Gastroesophageal sphincter (tissue), 4 donors: ENCODE data around the gene CACNG3. TPM values are rescaled to one million over a fixed set of nuclear protein-coding genes. Genes with fewer than 3 reads are reported as not detected.

Experiments used
- ATAC-seq: fragments of 150-250 bp; one replicate; pipeline ENCODE4 v1.9.1; 2016; ENCODE audit warnings: mild to moderate bottlenecking, moderate library complexity
- H3K27ac ChIP-seq, 4 donors: fragments of 200-600 bp; sonication (generic) in 3 of 4; 1 replicate in 3 of 4; 2 replicates in 1 of 4; pipeline ENCODE4 v1.5.1; 2016 to 2019
- H3K27me3 ChIP-seq: fragments of 200-600 bp; sonication (generic); one replicate; pipeline ENCODE4 v1.5.1; 2019
- H3K36me3 ChIP-seq, 2 donors: fragments of 200-600 bp; sonication (generic); one replicate each; pipeline ENCODE4 v1.5.1; 2019; ENCODE audit warnings: control low read depth in 1 of 2
- H3K4me1 ChIP-seq, 3 donors: fragments of 200-600 bp; sonication (generic); 1 replicate in 2 of 3; 2 replicates in 1 of 3; pipeline ENCODE4 v1.5.1; 2016 to 2019; ENCODE audit warnings: control low read depth in 2 of 3
- H3K4me3 ChIP-seq, 2 donors: fragments of 200-600 bp; sonication (generic); one replicate each; pipeline ENCODE4 v1.5.1; 2019; ENCODE audit warnings: mild to moderate bottlenecking in 1 of 2, moderate library complexity in 1 of 2
- H3K9me3 ChIP-seq, 3 donors: fragments of 200-600 bp; sonication (generic); one replicate each; pipeline ENCODE4 v1.5.1; 2017 to 2019; ENCODE audit warnings: control low read depth in 2 of 3
- CTCF ChIP-seq, 4 experiments: fragments of 200-600 bp in 2 of 4; fragments of 450-650 bp in 2 of 4; sonication (generic) in 1 of 4; IDR thresholded peaks; one replicate each; pipeline ENCODE4 v1.5.1; 2017 to 2019; ENCODE audit warnings: antibody characterized with exemption in 4 of 4, mild to moderate bottlenecking in 2 of 4, moderate library complexity in 2 of 4
- EP300 ChIP-seq: sonication (generic); formaldehyde crosslinking; IDR thresholded peaks from one replicate; pipeline ENCODE4 v1.6.1; 2017; ENCODE audit warnings: antibody characterized with exemption, mild to moderate bottlenecking
- POLR2A ChIP-seq, 2 donors: fragments of 450-650 bp; IDR thresholded peaks; one replicate each; pipeline ENCODE4 v1.6.1; 2017; ENCODE audit warnings: antibody characterized with exemption in 2 of 2, mild to moderate bottlenecking in 2 of 2, moderate library complexity in 1 of 2
- POLR2AphosphoS5 ChIP-seq: sonication (generic); formaldehyde crosslinking; IDR thresholded peaks from one replicate; pipeline ENCODE4 v1.6.1; 2017; ENCODE audit warnings: antibody characterized with exemption
- WGBS, 2 donors: methylation state at CpG; one replicate each; pipeline ENCODE4 v1.1.5; 2018; ENCODE audit warnings: low coverage in 1 of 2; 5-methylcytosine and 5-hydroxymethylcytosine counted together
- total RNA-seq, 4 donors: library from RNA; depleted of rRNA; stranded (reverse); fragments of >200 nt; gene quantifications; one replicate each; pipeline ENCODE4 v1.1.0, GENCODE V29; 2016

CACNG3 gene
- total RNA-seq, 4 donors from 2014 or later: not detected

GRCh38 chr16:24345704-24346103 is 89.6 kb downstream of the CACNG3 start:
- ATAC-seq: no peak
- TF ChIP-seq POLR2A (IDR thresholded peaks at IDR 0.05): no peak
- no peak for TF ChIP-seq EP300
- no peak for TF ChIP-seq POLR2AphosphoS5
- no peak for TF ChIP-seq CTCF (IDR thresholded peaks at IDR 0.05)
- Histone ChIP-seq H3K27ac (no peak overlapping the region), H3K4me1 (no peaks in the 10 kb centered on the region), H3K9me3 (no peaks in the 10 kb centered on the region), H3K27me3 (peaks cover 19% of the 10 kb centered on the region), H3K36me3 (no peaks in the 10 kb centered on the region), H3K4me3 (no peak overlapping the region)
- WGBS, 2 donors: 84 to 85% methylated on average over 4 of the region's 4 CpGs

DNA sequence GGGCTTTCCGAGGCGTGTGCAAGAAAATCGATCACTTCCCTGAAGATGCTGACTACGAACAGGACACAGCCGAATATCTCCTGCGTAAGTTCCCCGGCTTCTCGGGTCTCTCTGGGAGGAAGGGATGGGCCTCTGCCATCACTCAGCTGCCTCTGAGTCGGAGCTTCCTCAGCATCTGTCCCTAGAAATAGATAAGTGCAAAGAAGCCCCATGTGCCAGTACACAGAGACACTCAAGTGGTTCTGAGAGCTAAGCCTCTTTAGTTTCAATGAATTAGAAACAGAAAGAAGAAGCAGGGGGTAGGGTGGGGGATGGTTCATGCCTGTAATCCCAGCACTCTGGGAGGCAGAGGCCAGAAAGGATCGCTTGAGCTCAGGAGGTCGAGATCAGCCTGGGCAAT is 90.6 kb downstream of the CACNG3 start:
- H3K36me3 ChIP-seq: no peaks in the 10 kb centered on the region
- 64 to 66% methylated on average over 6 to 8 of the region's 11 CpGs for WGBS, 2 donors
- H3K27ac ChIP-seq: no peak overlapping the region
- no peak for TF ChIP-seq EP300
- ATAC-seq: no peak
- no peaks in the 10 kb centered on the region for H3K4me1 ChIP-seq
- peaks cover 19% of the 10 kb centered on the region for H3K27me3 ChIP-seq
- H3K4me3 ChIP-seq: no peak overlapping the region
- no peaks in the 10 kb centered on the region for H3K9me3 ChIP-seq

GRCh38 chr16:24347556-24347955 is 91.4 kb downstream of the CACNG3 start:
- Histone ChIP-seq H3K4me1 (no peaks in the 10 kb centered on the region), H3K36me3 (no peaks in the 10 kb centered on the region), H3K9me3 (no peaks in the 10 kb centered on the region), H3K27me3 (peaks cover 19% of the 10 kb centered on the region), H3K4me3 (no peak overlapping the region), H3K27ac (no peak overlapping the region)
- whole genome bisulfite sequencing, 2 donors: 0% methylated on average over 1 to 2 of the region's 2 CpGs
- TF ChIP-seq POLR2A (IDR thresholded peaks at IDR 0.05) (no peak), CTCF (IDR thresholded peaks at IDR 0.05) (no peak), EP300 (no peak), POLR2AphosphoS5 (no peak)
- no peak for ATAC-seq

- 27 to 43% methylated on average over 5 to 8 of the region's 9 CpGs for WGBS, 2 donors
- ATAC-seq: no peak
- no peak overlapping the region for H3K4me3 ChIP-seq
Measured at GRCh38 chr16:24348545-24349290, 92.6 kb downstream of the CACNG3 start.

DNA sequence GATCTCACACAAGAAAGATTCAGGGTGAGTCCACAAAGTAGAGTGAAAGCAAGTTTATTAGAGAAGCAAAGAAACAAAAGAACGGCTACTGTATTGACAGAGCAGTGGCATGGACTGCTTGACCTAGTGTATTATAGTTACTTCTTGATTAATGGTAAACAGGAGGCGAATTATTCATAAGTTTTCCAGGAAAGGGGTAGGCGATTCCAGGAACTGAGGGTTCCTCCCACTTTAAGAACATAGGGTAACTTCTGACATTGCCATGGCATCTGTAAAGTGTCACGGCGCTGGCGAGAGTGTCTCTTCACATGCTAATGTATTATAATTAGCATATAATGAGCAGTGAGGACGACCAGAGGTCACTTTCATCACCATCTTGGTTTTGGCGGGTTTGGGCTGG is 93.2 kb downstream of the CACNG3 start:
- ATAC-seq: no peak
- no peaks in the 10 kb centered on the region for H3K9me3 ChIP-seq
- H3K27me3 ChIP-seq: peaks cover 9% of the 10 kb centered on the region
- H3K27ac ChIP-seq: no peak overlapping the region
- no peak overlapping the region for H3K4me3 ChIP-seq
- 60 to 64% methylated on average over 6 to 8 of the region's 8 CpGs for WGBS, 2 donors
- no peaks in the 10 kb centered on the region for H3K4me1 ChIP-seq
- TF ChIP-seq EP300 (no peak), CTCF (IDR thresholded peaks at IDR 0.05) (no peak), POLR2AphosphoS5 (no peak), POLR2A (IDR thresholded peaks at IDR 0.05) (no peak)
- no peaks in the 10 kb centered on the region for H3K36me3 ChIP-seq

More at GRCh38 chr16:24348545-24349290, 92.6 kb downstream of the CACNG3 start:
- Histone ChIP-seq H3K9me3 (no peaks in the 10 kb centered on the region), H3K36me3 (no peaks in the 10 kb centered on the region), H3K27ac (no peak overlapping the region), H3K4me1 (no peaks in the 10 kb centered on the region), H3K27me3 (peaks cover 15% of the 10 kb centered on the region)
- no peak for TF ChIP-seq CTCF (IDR thresholded peaks at IDR 0.05)
